ENCODE measurements around the gene ZEB1.

ZEB1 gene

GRCh38 chr10:31451766-31452165 lies 132.8 kb downstream of the ZEB1 start:
- H3K4me3 ChIP-seq (ENCODE audit: low read length) = no peak overlapping the region
- DNase-seq (ENCODE audit: low read depth) = no peak
- TF ChIP-seq CTCF (conservative IDR thresholded peaks at IDR 0.05; ENCODE audit: low read depth, low read length) = no peak

- TF ChIP-seq CTCF (conservative IDR thresholded peaks at IDR 0.05; ENCODE audit: low read depth, low read length) = no peak
- no peak overlapping the region for H3K4me3 ChIP-seq (ENCODE audit: low read length)
- peak; percentile 10 for DNase-seq (ENCODE audit: low read depth)
These were observed 137.5 kb downstream of the ZEB1 start for GRCh38 chr10:31456468-31456867.

- TF ChIP-seq CTCF (conservative IDR thresholded peaks at IDR 0.05; ENCODE audit: low read depth, low read length) = no peak
- no peak for DNase-seq (ENCODE audit: low read depth)
These were observed 138.8 kb downstream of the ZEB1 start for GRCh38 chr10:31457858-31458257.

GRCh38 chr10:31458974-31459373 lies 140.0 kb downstream of the ZEB1 start:
- DNase-seq (ENCODE audit: low read depth) = no peak
- no peak overlapping the region for H3K4me3 ChIP-seq (ENCODE audit: low read length)
- TF ChIP-seq CTCF (conservative IDR thresholded peaks at IDR 0.05; ENCODE audit: low read depth, low read length) = no peak

More at GRCh38 chr10:31457858-31458257, 138.8 kb downstream of the ZEB1 start:
- H3K4me3 ChIP-seq (ENCODE audit: low read length) = no peak overlapping the region

GRCh38 chr10:31460242-31460641 lies 141.2 kb downstream of the ZEB1 start:
- peak; percentile 4 for DNase-seq (ENCODE audit: low read depth)
- H3K4me3 ChIP-seq (ENCODE audit: low read length) = no peak overlapping the region
- TF ChIP-seq CTCF (conservative IDR thresholded peaks at IDR 0.05; ENCODE audit: low read depth, low read length) = no peak

GRCh38 chr10:31464552-31464951 lies 145.5 kb downstream of the ZEB1 start:
- no peak for DNase-seq (ENCODE audit: low read depth)
- TF ChIP-seq CTCF (conservative IDR thresholded peaks at IDR 0.05; ENCODE audit: low read depth, low read length) = no peak
- no peak overlapping the region for H3K4me3 ChIP-seq (ENCODE audit: low read length)

GRCh38 chr10:31466313-31466712 lies 147.3 kb downstream of the ZEB1 start:
- no peak overlapping the region for H3K4me3 ChIP-seq (ENCODE audit: low read length)
- TF ChIP-seq CTCF (conservative IDR thresholded peaks at IDR 0.05; ENCODE audit: low read depth, low read length) = no peak
- no peak for DNase-seq (ENCODE audit: low read depth)

All from retinal pigment epithelial cell (primary cell).